ENCODE data around the gene SMAD4.
"Not testable (repeated sequence)": the region's sequence is repeated elsewhere in the genome, so short reads cannot be mapped to it uniquely, and the experiment has no call there.

DNA sequence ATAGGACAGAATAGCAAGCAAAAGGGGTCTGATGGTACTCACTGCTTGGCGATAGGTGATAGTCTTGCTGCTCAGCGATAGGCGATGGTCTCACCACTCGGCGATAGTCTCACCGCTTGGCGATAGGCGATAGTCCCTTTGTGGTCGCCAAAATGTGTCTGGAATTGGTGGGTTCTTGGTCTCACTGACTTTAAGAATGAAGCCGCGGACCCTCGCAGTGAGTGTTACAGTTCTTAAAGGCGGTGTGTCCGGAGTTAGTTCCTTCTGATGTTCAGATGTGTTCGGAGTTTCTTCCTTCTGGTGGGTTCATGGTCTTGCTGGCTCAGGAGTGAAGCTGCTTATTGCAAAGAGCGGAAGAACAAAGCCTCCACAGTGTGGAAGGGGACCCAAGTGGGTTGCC is 90.0 kb downstream of the SMAD4 start:
- TF ChIP-seq, protein P1, sequence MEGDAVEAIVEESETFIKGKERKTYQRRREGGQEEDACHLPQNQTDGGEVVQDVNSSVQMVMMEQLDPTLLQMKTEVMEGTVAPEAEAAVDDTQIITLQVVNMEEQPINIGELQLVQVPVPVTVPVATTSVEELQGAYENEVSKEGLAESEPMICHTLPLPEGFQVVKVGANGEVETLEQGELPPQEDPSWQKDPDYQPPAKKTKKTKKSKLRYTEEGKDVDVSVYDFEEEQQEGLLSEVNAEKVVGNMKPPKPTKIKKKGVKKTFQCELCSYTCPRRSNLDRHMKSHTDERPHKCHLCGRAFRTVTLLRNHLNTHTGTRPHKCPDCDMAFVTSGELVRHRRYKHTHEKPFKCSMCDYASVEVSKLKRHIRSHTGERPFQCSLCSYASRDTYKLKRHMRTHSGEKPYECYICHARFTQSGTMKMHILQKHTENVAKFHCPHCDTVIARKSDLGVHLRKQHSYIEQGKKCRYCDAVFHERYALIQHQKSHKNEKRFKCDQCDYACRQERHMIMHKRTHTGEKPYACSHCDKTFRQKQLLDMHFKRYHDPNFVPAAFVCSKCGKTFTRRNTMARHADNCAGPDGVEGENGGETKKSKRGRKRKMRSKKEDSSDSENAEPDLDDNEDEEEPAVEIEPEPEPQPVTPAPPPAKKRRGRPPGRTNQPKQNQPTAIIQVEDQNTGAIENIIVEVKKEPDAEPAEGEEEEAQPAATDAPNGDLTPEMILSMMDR (conservative IDR thresholded peaks at IDR 0.05; ENCODE audit: low read depth in 2 of 2): not testable (repeated sequence)
- not testable (repeated sequence) for TF ChIP-seq POLR2AphosphoS5 (IDR thresholded peaks at IDR 0.05; ENCODE audit: low read depth); JUNB (IDR thresholded peaks at IDR 0.05; ENCODE audit: unreplicated experiment); EZH2phosphoT487 (IDR thresholded peaks at IDR 0.05; ENCODE audit: unreplicated experiment); EZH2 (IDR thresholded peaks at IDR 0.05; ENCODE audit: low read depth, unreplicated experiment); CREB1 (CRISPR knock-in tag; IDR thresholded peaks at IDR 0.05; ENCODE audit: low read depth)
- TF ChIP-seq, protein P2, sequence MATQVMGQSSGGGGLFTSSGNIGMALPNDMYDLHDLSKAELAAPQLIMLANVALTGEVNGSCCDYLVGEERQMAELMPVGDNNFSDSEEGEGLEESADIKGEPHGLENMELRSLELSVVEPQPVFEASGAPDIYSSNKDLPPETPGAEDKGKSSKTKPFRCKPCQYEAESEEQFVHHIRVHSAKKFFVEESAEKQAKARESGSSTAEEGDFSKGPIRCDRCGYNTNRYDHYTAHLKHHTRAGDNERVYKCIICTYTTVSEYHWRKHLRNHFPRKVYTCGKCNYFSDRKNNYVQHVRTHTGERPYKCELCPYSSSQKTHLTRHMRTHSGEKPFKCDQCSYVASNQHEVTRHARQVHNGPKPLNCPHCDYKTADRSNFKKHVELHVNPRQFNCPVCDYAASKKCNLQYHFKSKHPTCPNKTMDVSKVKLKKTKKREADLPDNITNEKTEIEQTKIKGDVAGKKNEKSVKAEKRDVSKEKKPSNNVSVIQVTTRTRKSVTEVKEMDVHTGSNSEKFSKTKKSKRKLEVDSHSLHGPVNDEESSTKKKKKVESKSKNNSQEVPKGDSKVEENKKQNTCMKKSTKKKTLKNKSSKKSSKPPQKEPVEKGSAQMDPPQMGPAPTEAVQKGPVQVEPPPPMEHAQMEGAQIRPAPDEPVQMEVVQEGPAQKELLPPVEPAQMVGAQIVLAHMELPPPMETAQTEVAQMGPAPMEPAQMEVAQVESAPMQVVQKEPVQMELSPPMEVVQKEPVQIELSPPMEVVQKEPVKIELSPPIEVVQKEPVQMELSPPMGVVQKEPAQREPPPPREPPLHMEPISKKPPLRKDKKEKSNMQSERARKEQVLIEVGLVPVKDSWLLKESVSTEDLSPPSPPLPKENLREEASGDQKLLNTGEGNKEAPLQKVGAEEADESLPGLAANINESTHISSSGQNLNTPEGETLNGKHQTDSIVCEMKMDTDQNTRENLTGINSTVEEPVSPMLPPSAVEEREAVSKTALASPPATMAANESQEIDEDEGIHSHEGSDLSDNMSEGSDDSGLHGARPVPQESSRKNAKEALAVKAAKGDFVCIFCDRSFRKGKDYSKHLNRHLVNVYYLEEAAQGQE (IDR thresholded peaks at IDR 0.05; ENCODE audit: unreplicated experiment): not testable (repeated sequence)
- TF ChIP-seq, protein P3, sequence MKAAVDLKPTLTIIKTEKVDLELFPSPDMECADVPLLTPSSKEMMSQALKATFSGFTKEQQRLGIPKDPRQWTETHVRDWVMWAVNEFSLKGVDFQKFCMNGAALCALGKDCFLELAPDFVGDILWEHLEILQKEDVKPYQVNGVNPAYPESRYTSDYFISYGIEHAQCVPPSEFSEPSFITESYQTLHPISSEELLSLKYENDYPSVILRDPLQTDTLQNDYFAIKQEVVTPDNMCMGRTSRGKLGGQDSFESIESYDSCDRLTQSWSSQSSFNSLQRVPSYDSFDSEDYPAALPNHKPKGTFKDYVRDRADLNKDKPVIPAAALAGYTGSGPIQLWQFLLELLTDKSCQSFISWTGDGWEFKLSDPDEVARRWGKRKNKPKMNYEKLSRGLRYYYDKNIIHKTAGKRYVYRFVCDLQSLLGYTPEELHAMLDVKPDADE (IDR thresholded peaks at IDR 0.05): not testable (repeated sequence)
- TF ChIP-seq, protein P4, sequence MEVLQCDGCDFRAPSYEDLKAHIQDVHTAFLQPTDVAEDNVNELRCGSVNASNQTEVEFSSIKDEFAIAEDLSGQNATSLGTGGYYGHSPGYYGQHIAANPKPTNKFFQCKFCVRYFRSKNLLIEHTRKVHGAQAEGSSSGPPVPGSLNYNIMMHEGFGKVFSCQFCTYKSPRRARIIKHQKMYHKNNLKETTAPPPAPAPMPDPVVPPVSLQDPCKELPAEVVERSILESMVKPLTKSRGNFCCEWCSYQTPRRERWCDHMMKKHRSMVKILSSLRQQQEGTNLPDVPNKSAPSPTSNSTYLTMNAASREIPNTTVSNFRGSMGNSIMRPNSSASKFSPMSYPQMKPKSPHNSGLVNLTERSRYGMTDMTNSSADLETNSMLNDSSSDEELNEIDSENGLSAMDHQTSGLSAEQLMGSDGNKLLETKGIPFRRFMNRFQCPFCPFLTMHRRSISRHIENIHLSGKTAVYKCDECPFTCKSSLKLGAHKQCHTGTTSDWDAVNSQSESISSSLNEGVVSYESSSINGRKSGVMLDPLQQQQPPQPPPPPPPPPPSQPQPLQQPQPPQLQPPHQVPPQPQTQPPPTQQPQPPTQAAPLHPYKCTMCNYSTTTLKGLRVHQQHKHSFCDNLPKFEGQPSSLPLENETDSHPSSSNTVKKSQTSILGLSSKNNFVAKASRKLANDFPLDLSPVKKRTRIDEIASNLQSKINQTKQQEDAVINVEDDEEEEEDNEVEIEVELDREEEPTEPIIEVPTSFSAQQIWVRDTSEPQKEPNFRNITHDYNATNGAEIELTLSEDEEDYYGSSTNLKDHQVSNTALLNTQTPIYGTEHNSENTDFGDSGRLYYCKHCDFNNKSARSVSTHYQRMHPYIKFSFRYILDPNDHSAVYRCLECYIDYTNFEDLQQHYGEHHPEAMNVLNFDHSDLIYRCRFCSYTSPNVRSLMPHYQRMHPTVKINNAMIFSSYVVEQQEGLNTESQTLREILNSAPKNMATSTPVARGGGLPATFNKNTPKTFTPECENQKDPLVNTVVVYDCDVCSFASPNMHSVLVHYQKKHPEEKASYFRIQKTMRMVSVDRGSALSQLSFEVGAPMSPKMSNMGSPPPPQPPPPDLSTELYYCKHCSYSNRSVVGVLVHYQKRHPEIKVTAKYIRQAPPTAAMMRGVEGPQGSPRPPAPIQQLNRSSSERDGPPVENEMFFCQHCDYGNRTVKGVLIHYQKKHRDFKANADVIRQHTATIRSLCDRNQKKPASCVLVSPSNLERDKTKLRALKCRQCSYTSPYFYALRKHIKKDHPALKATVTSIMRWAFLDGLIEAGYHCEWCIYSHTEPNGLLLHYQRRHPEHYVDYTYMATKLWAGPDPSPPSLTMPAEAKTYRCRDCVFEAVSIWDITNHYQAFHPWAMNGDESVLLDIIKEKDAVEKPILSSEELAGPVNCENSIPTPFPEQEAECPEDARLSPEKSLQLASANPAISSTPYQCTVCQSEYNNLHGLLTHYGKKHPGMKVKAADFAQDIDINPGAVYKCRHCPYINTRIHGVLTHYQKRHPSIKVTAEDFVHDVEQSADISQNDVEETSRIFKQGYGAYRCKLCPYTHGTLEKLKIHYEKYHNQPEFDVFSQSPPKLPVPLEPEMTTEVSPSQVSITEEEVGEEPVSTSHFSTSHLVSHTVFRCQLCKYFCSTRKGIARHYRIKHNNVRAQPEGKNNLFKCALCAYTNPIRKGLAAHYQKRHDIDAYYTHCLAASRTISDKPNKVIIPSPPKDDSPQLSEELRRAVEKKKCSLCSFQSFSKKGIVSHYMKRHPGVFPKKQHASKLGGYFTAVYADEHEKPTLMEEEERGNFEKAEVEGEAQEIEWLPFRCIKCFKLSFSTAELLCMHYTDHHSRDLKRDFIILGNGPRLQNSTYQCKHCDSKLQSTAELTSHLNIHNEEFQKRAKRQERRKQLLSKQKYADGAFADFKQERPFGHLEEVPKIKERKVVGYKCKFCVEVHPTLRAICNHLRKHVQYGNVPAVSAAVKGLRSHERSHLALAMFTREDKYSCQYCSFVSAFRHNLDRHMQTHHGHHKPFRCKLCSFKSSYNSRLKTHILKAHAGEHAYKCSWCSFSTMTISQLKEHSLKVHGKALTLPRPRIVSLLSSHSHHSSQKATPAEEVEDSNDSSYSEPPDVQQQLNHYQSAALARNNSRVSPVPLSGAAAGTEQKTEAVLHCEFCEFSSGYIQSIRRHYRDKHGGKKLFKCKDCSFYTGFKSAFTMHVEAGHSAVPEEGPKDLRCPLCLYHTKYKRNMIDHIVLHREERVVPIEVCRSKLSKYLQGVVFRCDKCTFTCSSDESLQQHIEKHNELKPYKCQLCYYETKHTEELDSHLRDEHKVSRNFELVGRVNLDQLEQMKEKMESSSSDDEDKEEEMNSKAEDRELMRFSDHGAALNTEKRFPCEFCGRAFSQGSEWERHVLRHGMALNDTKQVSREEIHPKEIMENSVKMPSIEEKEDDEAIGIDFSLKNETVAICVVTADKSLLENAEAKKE (CRISPR knock-in tag; IDR thresholded peaks at IDR 0.05): not testable (repeated sequence)
